Neural cell (in vitro differentiated cells): Measurements from ENCODE around the gene IFI30.
A peak's percentile ranks its signal among the peaks of the same experiment; 100 is the strongest.

Source experiments
- CTCF ChIP-seq: fragments of 450-650 bp; IDR thresholded peaks from 2 replicates; pipeline ENCODE4 v1.5.1; 2014; ENCODE audit warnings: antibody characterized with exemption, mild to moderate bottlenecking, moderate library complexity; ENCODE audit not compliant: poor library complexity, severe bottlenecking
- EP300 ChIP-seq: fragments of 450-650 bp; conservative IDR thresholded peaks from 2 replicates; pipeline ENCODE4 v1.6.1; 2014; ENCODE audit warnings: antibody characterized with exemption, mild to moderate bottlenecking, moderate library complexity; ENCODE audit not compliant: poor library complexity, severe bottlenecking
- EZH2 ChIP-seq: fragments of 200-600, 300-800 bp; shearing (Covaris generic), sonication (generic); IDR thresholded peaks from 2 replicates; pipeline ENCODE4 v1.6.1; 2014; ENCODE audit warnings: antibody characterized with exemption, low read length, borderline replicate concordance, mild to moderate bottlenecking; ENCODE audit not compliant: insufficient read depth, poor library complexity, severe bottlenecking
- MXI1 ChIP-seq: fragments of 450-650 bp; conservative IDR thresholded peaks from 2 replicates; pipeline ENCODE4 v1.6.1; 2014; ENCODE audit warnings: antibody characterized with exemption, mild to moderate bottlenecking; ENCODE audit not compliant: poor library complexity, severe bottlenecking
- POLR2AphosphoS5 ChIP-seq: IDR thresholded peaks from 2 replicates; pipeline ENCODE4 v1.6.1; 2012
- RAD21 ChIP-seq: fragments of 450-650 bp; conservative IDR thresholded peaks from 2 replicates; pipeline ENCODE4 v1.6.1; 2014; ENCODE audit warnings: antibody characterized with exemption, mild to moderate bottlenecking, moderate library complexity
- REST ChIP-seq: IDR thresholded peaks from 2 replicates; pipeline ENCODE4 v1.6.1; 2012; ENCODE audit warnings: borderline replicate concordance
- TAF1 ChIP-seq: IDR thresholded peaks from 2 replicates; pipeline ENCODE4 v1.6.1; 2012; ENCODE audit warnings: low read depth

- no peak for TF ChIP-seq REST
- peak; percentile 32 for TF ChIP-seq CTCF
- no peak for TF ChIP-seq EZH2
- no peak for TF ChIP-seq TAF1
- peak; percentile 23 for TF ChIP-seq RAD21
- no peak for TF ChIP-seq MXI1
- TF ChIP-seq POLR2AphosphoS5, result no peak
- no peak for TF ChIP-seq EP300
Observed at GRCh38 chr19:18208098-18208951, 34.7 kb downstream of the IFI30 start.
